H1 (cell line): Measurements from ENCODE around the gene BTNL3. TPM values are rescaled to one million over a fixed set of nuclear protein-coding genes. Genes with fewer than 3 reads are reported as not detected.

Experiments used
- CTCF ChIA-PET: fragments of 300-600 bp; sonication (Branson Sonifier 250); formaldehyde crosslinking; loops from one replicate; lab custom pipeline; 2021; ENCODE audit not compliant: partially characterized antibody; lab: Charles Lee
- POLR2A ChIA-PET: fragments of 300-600 bp; sonication (Branson Sonifier 250); formaldehyde crosslinking; loops from one replicate; lab custom pipeline; 2021; ENCODE audit warnings: inconsistent platforms; ENCODE audit not compliant: partially characterized antibody; lab: Charles Lee
- DNase-seq, 2 experiments: peaks; one replicate each; pipeline versions ENCODE4 v3.0.0 to v3.0.0-alpha.2; 2010 to 2022; ENCODE audit warnings: low spot score in 2 of 2, low read depth in 1 of 2, mixed read lengths in 1 of 2
- FAIRE-seq: peaks from 2 replicates; lab custom pipeline; 2011; peaks lifted over from hg19 to GRCh38; lab: Jason Lieb, UNC
- H2AFZ ChIP-seq: 2 replicates; pipeline ENCODE4 v1.8.1; 2012; ENCODE audit warnings: low read length, inconsistent platforms
- H2AK5ac ChIP-seq: 2 replicates; pipeline ENCODE4 v1.6.1; 2013; ENCODE audit warnings: low read depth, low read length
- H2BK120ac ChIP-seq: replicated peaks from 2 replicates; pipeline ENCODE3; 2013; ENCODE audit warnings: low read depth, low read length, inconsistent platforms
- H2BK12ac ChIP-seq: 2 replicates; pipeline ENCODE4 v1.6.1; 2013; ENCODE audit warnings: low read depth, low read length
- H2BK15ac ChIP-seq: 2 replicates; pipeline ENCODE4 v1.6.1; 2013; ENCODE audit warnings: low read length
- H2BK20ac ChIP-seq: 2 replicates; pipeline ENCODE4 v1.6.1; 2013; ENCODE audit warnings: low read length
- H2BK5ac ChIP-seq: 2 replicates; pipeline ENCODE4 v1.6.1; 2013; ENCODE audit warnings: low read depth, low read length
- H3K14ac ChIP-seq: 2 replicates; pipeline ENCODE4 v1.6.1; 2013; ENCODE audit warnings: inconsistent platforms; ENCODE audit not compliant: insufficient read length
- H3K18ac ChIP-seq: 2 replicates; pipeline ENCODE4 v1.6.1; 2013; ENCODE audit warnings: low read length; ENCODE audit errors: extremely low read depth
- H3K23ac ChIP-seq: 2 replicates; pipeline ENCODE4 v1.6.1; 2013; ENCODE audit warnings: inconsistent platforms; ENCODE audit not compliant: insufficient read length
- H3K23me2 ChIP-seq: 2 replicates; pipeline ENCODE4 v1.6.1; 2013; ENCODE audit warnings: low read depth, low read length
- H3K27ac ChIP-seq: 2 replicates; pipeline ENCODE4 v1.6.1; 2011; ENCODE audit warnings: low read depth, low read length, inconsistent platforms
- H3K27me3 ChIP-seq, 4 experiments: replicated peaks in 1 of 4; 1 replicate in 1 of 4; 2 replicates in 3 of 4; pipeline versions ENCODE4 v1.6.1 to v1.8.1; 2011 to 2013; ENCODE audit warnings: low read length in 3 of 4, mild to moderate bottlenecking in 3 of 4, inconsistent platforms in 2 of 4, mixed read lengths in 2 of 4, moderate library complexity in 1 of 4; ENCODE audit not compliant: control insufficient read depth in 3 of 4, insufficient read depth in 3 of 4; ENCODE audit errors: extremely low read depth in 1 of 4
- H3K36me3 ChIP-seq, 4 experiments: 2 replicates each; pipeline versions ENCODE4 v1.6.1 to v1.8.1; 2011 to 2013; ENCODE audit warnings: mild to moderate bottlenecking in 4 of 4, low read length in 3 of 4, moderate library complexity in 2 of 4, control low read depth in 1 of 4, inconsistent platforms in 1 of 4; ENCODE audit not compliant: insufficient read depth in 4 of 4, control insufficient read depth in 2 of 4
- H3K4ac ChIP-seq: replicated peaks from 2 replicates; pipeline ENCODE3; 2013; ENCODE audit warnings: low read length, low read depth, mixed read lengths, inconsistent platforms; ENCODE audit not compliant: insufficient read length
- H3K4me1 ChIP-seq, 4 experiments: replicated peaks in 1 of 4; 1 replicate in 1 of 4; 2 replicates in 3 of 4; pipeline versions ENCODE4 v1.6.1 to v1.8.1; 2011 to 2013; ENCODE audit warnings: low read length in 3 of 4, inconsistent platforms in 2 of 4, mixed read lengths in 1 of 4; ENCODE audit not compliant: insufficient read depth in 4 of 4, control insufficient read depth in 3 of 4
- H3K4me2 ChIP-seq, 2 experiments: 2 replicates each; pipeline versions ENCODE4 v1.6.1 to v1.8.1; 2011 to 2013; ENCODE audit warnings: low read depth in 2 of 2, low read length in 2 of 2, control low read depth in 1 of 2, inconsistent platforms in 1 of 2, mild to moderate bottlenecking in 1 of 2; ENCODE audit not compliant: insufficient read depth in 1 of 2
- H3K4me3 ChIP-seq, 4 experiments: fragments of 200-600, 300-600 bp in 1 of 4; sonication (generic), shearing (Covaris generic), sonication (Bioruptor Twin) in 1 of 4; 2 replicates each; pipeline versions ENCODE4 v1.5.1 to v1.8.1; 2011 to 2016; ENCODE audit warnings: low read length in 4 of 4, low read depth in 3 of 4, control low read depth in 2 of 4, inconsistent platforms in 2 of 4, mild to moderate bottlenecking in 2 of 4, mixed read lengths in 1 of 4, moderate library complexity in 1 of 4; ENCODE audit not compliant: insufficient read depth in 2 of 4; ENCODE audit errors: extremely low read depth in 1 of 4
- H3K56ac ChIP-seq: replicated peaks from 2 replicates; pipeline ENCODE3; 2013; ENCODE audit warnings: low read depth, mild to moderate bottlenecking, mixed read lengths, low read length, inconsistent platforms; ENCODE audit not compliant: insufficient read length
- H3K79me1 ChIP-seq: 2 replicates; pipeline ENCODE4 v1.6.1; 2013; ENCODE audit warnings: low read depth, low read length, control low read depth
- H3K79me2 ChIP-seq, 2 experiments: 2 replicates each; pipeline versions ENCODE4 v1.6.1 to v1.8.1; 2012 to 2013; ENCODE audit warnings: low read length in 2 of 2, mild to moderate bottlenecking in 2 of 2, inconsistent platforms in 1 of 2; ENCODE audit not compliant: insufficient read depth in 2 of 2, control insufficient read depth in 1 of 2
- H3K9ac ChIP-seq, 4 experiments: replicated peaks in 1 of 4; 1 replicate in 1 of 4; 2 replicates in 3 of 4; pipeline versions ENCODE4 v1.6.1 to v1.8.1; 2011 to 2013; ENCODE audit warnings: low read depth in 3 of 4, low read length in 3 of 4, control low read depth in 2 of 4, mild to moderate bottlenecking in 2 of 4, moderate library complexity in 2 of 4, inconsistent platforms in 1 of 4; ENCODE audit errors: extremely low read depth in 1 of 4
- H3K9me3 ChIP-seq, 2 experiments: 2 replicates each; pipeline versions ENCODE4 v1.6.1 to v1.8.1; 2012 to 2013; ENCODE audit warnings: mild to moderate bottlenecking in 2 of 2, moderate library complexity in 2 of 2, control low read depth in 1 of 2, inconsistent platforms in 1 of 2, low read depth in 1 of 2, low read length in 1 of 2, mixed read lengths in 1 of 2; ENCODE audit not compliant: insufficient read depth in 2 of 2
- H4K20me1 ChIP-seq, 2 experiments: replicated peaks in 1 of 2; 2 replicates each; pipeline versions ENCODE3 to v1.8.1; 2011 to 2013; ENCODE audit warnings: inconsistent platforms in 2 of 2, low read length in 2 of 2, mild to moderate bottlenecking in 1 of 2; ENCODE audit not compliant: insufficient read depth in 2 of 2, control insufficient read depth in 1 of 2
- H4K5ac ChIP-seq: 2 replicates; pipeline ENCODE4 v1.6.1; 2013; ENCODE audit warnings: low read length, low read depth, mixed read lengths, inconsistent platforms; ENCODE audit not compliant: insufficient read length
- H4K8ac ChIP-seq: 2 replicates; pipeline ENCODE4 v1.8.0; 2013; ENCODE audit warnings: mild to moderate bottlenecking, moderate library complexity, low read length, inconsistent platforms; ENCODE audit not compliant: insufficient read depth; ENCODE audit errors: extremely low read depth
- H4K91ac ChIP-seq: replicated peaks from 2 replicates; pipeline ENCODE3; 2013; ENCODE audit warnings: low read length, mixed read lengths, inconsistent platforms; ENCODE audit not compliant: insufficient read length
- HDAC2 ChIP-seq, 2 experiments: fragments of 300-600 bp in 1 of 2; sonication (generic) in 1 of 2; IDR thresholded peaks; 2 replicates each; pipeline ENCODE4 v1.6.1; 2011 to 2012; ENCODE audit warnings: low read depth in 2 of 2, low read length in 2 of 2, mild to moderate bottlenecking in 2 of 2, moderate library complexity in 2 of 2, borderline replicate concordance in 1 of 2, inconsistent platforms in 1 of 2
- RXRA ChIP-seq: IDR thresholded peaks from 2 replicates; pipeline ENCODE4 v1.6.1; 2011; ENCODE audit warnings: low read depth, mild to moderate bottlenecking, low read length, moderate library complexity; ENCODE audit not compliant: insufficient read depth
- SP1 ChIP-seq: IDR thresholded peaks from 2 replicates; pipeline ENCODE4 v1.6.1; 2011; ENCODE audit warnings: low read depth, low read length
- SP4 ChIP-seq: IDR thresholded peaks from 2 replicates; pipeline ENCODE4 v1.6.1; 2012; ENCODE audit warnings: low read length, inconsistent platforms
- WGBS, 2 experiments: shearing (Covaris generic) in 1 of 2; methylation state at CpG; one replicate each; pipeline versions ENCODE4 v1.1.6 to v1.1.7; 2013 to 2015; ENCODE audit warnings: low lambda C conversion rate in 2 of 2, mixed read lengths in 2 of 2, inconsistent platforms in 1 of 2, low coverage in 1 of 2, missing lambda C conversion rate in 1 of 2; ENCODE audit not compliant: insufficient replicate concordance in 2 of 2, insufficient coverage in 1 of 2, insufficient read length in 1 of 2; ENCODE audit errors: extremely low coverage in 1 of 2, missing lambda C conversion rate in 1 of 2; 5-methylcytosine and 5-hydroxymethylcytosine counted together
- polyA plus RNA-seq, 7 experiments: library from polyadenylated mRNA; depleted of rRNA in 3 of 7; stranded (reverse) in 5 of 7; unstranded in 2 of 7; fragments of >200 nt in 5 of 7; fragments of 200-250 nt in 2 of 7; gene quantifications; 1 replicate in 5 of 7; 2 replicates in 1 of 7; 4 replicates in 1 of 7; pipeline versions ENCODE4 v1.2.1 to v1.2.3, GENCODE V29; 2011 to 2013; ENCODE audit warnings: missing spikeins in 2 of 7, mixed read lengths in 2 of 7
- total RNA-seq: library from RNA; stranded (reverse); fragmentation: NEBNext Ultra II Directional; extraction: Animal tissue kit (Norgen Biotek cat#: 25700); gene quantifications from 2 replicates; pipeline ENCODE4 v1.2.1, GENCODE V29; 2021

Gene BTNL3
- total and polyA plus RNA-seq, 2 of the 8 experiments (the other 6 are each of a cell fraction or from before 2014, with no cell fraction given): not detected

DNA sequence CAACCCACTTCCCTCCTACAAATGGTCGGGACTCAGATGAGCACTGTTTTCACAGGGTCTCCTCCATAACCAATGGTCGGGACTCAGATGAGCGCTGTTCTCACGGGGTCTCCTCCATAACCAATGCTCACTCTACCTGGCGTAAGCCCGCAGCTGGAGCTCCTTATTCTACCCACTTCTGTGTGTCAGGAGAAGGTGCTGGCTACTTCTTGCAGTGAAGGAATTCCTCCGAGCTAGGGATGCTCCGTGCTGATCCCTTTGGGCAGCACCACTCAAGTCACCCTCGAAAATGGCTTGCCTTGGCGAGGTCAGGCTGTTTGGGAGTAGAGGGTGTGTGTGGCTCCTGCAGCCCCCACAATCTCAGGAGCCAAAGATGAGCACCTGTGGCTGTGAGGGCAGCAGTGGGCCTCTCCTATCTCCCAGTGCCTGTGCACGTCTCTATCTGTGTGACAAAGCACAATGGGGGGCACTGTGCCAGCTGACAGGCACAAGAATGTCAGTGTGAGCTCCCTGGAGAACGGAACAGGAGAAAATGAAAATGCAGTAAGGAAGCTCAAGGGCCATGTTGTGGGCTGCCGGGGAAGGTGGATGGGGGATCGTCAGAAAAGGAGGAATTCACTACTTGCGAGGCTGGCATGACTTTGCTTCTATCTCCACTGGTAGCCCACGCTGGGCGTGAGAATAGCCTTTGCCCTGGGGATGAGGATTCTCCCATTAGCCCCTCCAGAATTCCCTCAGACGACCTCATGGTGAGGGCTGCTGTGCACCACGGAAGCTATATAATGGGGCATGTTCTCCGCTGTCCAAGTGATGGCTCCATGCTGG, 47.6 kb downstream of the BTNL3 start:
- H3K9ac ChIP-seq: no peak overlapping the region
- no peak overlapping the region for H2BK5ac ChIP-seq
- no peak overlapping the region for H2BK15ac ChIP-seq
- no peak overlapping the region for H3K18ac ChIP-seq
- ChIA-PET POLR2A (interaction anchor here (2.6 kb wide), 1 partner anchor 8 kb away, joined by 11 read pairs; no protein-coding TSS in a partner anchor), CTCF (interaction anchor here (0.8 to 0.9 kb wide), 2 partner anchors 218 to 417 kb away, joined by 3 read pairs; no protein-coding TSS in a partner anchor)
- H4K91ac ChIP-seq: no peak overlapping the region
- no peaks in the 10 kb centered on the region for H4K20me1 ChIP-seq
- FAIRE-seq (no peak), DNase-seq (peak in 1 of 2 experiments; percentile 47)
- H4K8ac ChIP-seq: no peak overlapping the region
- H2BK120ac ChIP-seq: no peak overlapping the region
- H3K9me3 ChIP-seq: peaks cover 4 to 8% of the 10 kb centered on the region in 2 experiments; a peak in 2 of 4 replicates
- 84% methylated on average over 20 of the region's 20 CpGs; no CpG with 5 or more reads in 1 of the 2 experiments for WGBS, 2 experiments
- no peak overlapping the region for H4K5ac ChIP-seq
- H3K4me1 ChIP-seq: peaks cover 0 to 13% (median 8%) of the 10 kb centered on the region in 4 experiments; a peak in 5 of 7 replicates
- H3K23ac ChIP-seq: no peak overlapping the region
- no peak overlapping the region for H3K4ac ChIP-seq
- H2BK12ac ChIP-seq: no peak overlapping the region
- H3K27ac ChIP-seq: no peak overlapping the region
- no peak overlapping the region for H2BK20ac ChIP-seq
- no peaks in the 10 kb centered on the region for H3K79me1 ChIP-seq
- H2AK5ac ChIP-seq: no peak overlapping the region
- H3K79me2 ChIP-seq: no peaks in the 10 kb centered on the region
- H3K27me3 ChIP-seq: peaks cover 0 to 3% (median 0%) of the 10 kb centered on the region in 4 experiments; a peak in 1 of 7 replicates
- no peak overlapping the region for H3K56ac ChIP-seq
- H3K23me2 ChIP-seq: no peaks in the 10 kb centered on the region
- peak overlapping the region; percentile 8 to 20; a peak in 1 of 4 replicates for H3K4me2 ChIP-seq
- no peaks in the 10 kb centered on the region for H3K36me3 ChIP-seq
- H3K14ac ChIP-seq: no peak overlapping the region
- no peak overlapping the region for H2AFZ ChIP-seq
- no peak overlapping the region for H3K4me3 ChIP-seq
- no peak for TF ChIP-seq SP4
- no peak for TF ChIP-seq SP1
- TF ChIP-seq HDAC2 (IDR thresholded peaks at IDR 0.05; ENCODE audit: borderline replicate concordance in 1 of 2, low read depth in 2 of 2, low read length in 2 of 2): no peak
- TF ChIP-seq RXRA: no peak
